Peyer's patch (tissue), 4 donors: Measurements from ENCODE around the gene ZXDC.

Experiments used
- POLR2A ChIP-seq, 2 donors: fragments of 450-650 bp; IDR thresholded peaks; one replicate each; pipeline ENCODE4 v1.5.1; 2017; ENCODE audit warnings: antibody characterized with exemption in 2 of 2, mild to moderate bottlenecking in 2 of 2, moderate library complexity in 2 of 2
- TF ChIP-seq, protein P1 (sequence below), 6 experiments: fragments of 450-650 bp in 4 of 6; fragments of 200-600 bp in 2 of 6; sonication (generic) in 1 of 6; IDR thresholded peaks; one replicate each; pipeline ENCODE4 v1.5.1; 2017 to 2019; ENCODE audit warnings: antibody characterized with exemption in 6 of 6, mild to moderate bottlenecking in 3 of 6, moderate library complexity in 1 of 6

- no peak for TF ChIP-seq POLR2A (IDR thresholded peaks at IDR 0.05)
- TF ChIP-seq, protein P1, sequence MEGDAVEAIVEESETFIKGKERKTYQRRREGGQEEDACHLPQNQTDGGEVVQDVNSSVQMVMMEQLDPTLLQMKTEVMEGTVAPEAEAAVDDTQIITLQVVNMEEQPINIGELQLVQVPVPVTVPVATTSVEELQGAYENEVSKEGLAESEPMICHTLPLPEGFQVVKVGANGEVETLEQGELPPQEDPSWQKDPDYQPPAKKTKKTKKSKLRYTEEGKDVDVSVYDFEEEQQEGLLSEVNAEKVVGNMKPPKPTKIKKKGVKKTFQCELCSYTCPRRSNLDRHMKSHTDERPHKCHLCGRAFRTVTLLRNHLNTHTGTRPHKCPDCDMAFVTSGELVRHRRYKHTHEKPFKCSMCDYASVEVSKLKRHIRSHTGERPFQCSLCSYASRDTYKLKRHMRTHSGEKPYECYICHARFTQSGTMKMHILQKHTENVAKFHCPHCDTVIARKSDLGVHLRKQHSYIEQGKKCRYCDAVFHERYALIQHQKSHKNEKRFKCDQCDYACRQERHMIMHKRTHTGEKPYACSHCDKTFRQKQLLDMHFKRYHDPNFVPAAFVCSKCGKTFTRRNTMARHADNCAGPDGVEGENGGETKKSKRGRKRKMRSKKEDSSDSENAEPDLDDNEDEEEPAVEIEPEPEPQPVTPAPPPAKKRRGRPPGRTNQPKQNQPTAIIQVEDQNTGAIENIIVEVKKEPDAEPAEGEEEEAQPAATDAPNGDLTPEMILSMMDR (IDR thresholded peaks at IDR 0.05): no peak
These were observed 58.7 kb downstream of the ZXDC start for GRCh38 chr3:126416943-126417342.
